B cell (primary cell): ENCODE data around the gene SPEN.
"Not testable (repeated sequence)": the region's sequence is repeated elsewhere in the genome, so short reads cannot be mapped to it uniquely, and the experiment has no call there.

ENCODE experiments used
- CTCF ChIP-seq: fragments of 200-600 bp; IDR thresholded peaks from one replicate; pipeline ENCODE4 v1.8.0; 2022; ENCODE audit warnings: antibody characterized with exemption, mild to moderate bottlenecking
- EZH2 ChIP-seq: IDR thresholded peaks from 2 replicates; pipeline ENCODE4 v1.6.1; 2012; ENCODE audit warnings: borderline replicate concordance, low read depth, mild to moderate bottlenecking, moderate library complexity, low read length; ENCODE audit not compliant: insufficient read depth, poor library complexity, severe bottlenecking

GRCh38 chr1:15828931-15829330 is 18.6 kb upstream of the SPEN start:
- TF ChIP-seq CTCF, EZH2: not testable (repeated sequence)
